ENCODE results near the gene NDC1. TPM values are rescaled to one million over a fixed set of nuclear protein-coding genes. Genes with fewer than 3 reads are reported as not detected.
"Not testable (repeated sequence)": the region's sequence is repeated elsewhere in the genome, so short reads cannot be mapped to it uniquely, and the experiment has no call there.

The NDC1 gene
- polyA plus RNA-seq (ENCODE audit: insufficient read length in 12 of 12): 10 to 100 TPM in 10 of 12 donors, 1 to 10 TPM in 1, not detected in 1; 9.1 to 17.2 (median 13.8) TPM
- long read RNA-seq, donor 1, full-length matches to known transcripts: 1 of 8 reads
- long read RNA-seq, donor 1, partial matches to known transcripts: 7 of 8 reads
- long read RNA-seq, donor 1, other reads (novel, unspliced or antisense): 0 of 8 reads
- long read RNA-seq, donor 2, full-length matches to known transcripts: 1 of 1 reads
- long read RNA-seq, donor 2, partial matches to known transcripts: 0 of 1 reads
- long read RNA-seq, donor 2, other reads (novel, unspliced or antisense): 0 of 1 reads
- long read RNA-seq, donor 3: 0 reads
- long read RNA-seq, donor 4, full-length matches to known transcripts: 2 of 2 reads
- long read RNA-seq, donor 4, partial matches to known transcripts: 0 of 2 reads
- long read RNA-seq, donor 4, other reads (novel, unspliced or antisense): 0 of 2 reads
- long read RNA-seq, donor 5, full-length matches to known transcripts: 3 of 3 reads
- long read RNA-seq, donor 5, partial matches to known transcripts: 0 of 3 reads
- long read RNA-seq, donor 5, other reads (novel, unspliced or antisense): 0 of 3 reads
- long read RNA-seq, donor 6, full-length matches to known transcripts: 1 of 1 reads
- long read RNA-seq, donor 6, partial matches to known transcripts: 0 of 1 reads
- long read RNA-seq, donor 6, other reads (novel, unspliced or antisense): 0 of 1 reads
- long read RNA-seq, donor 7: 0 reads
- long read RNA-seq, donor 8, full-length matches to known transcripts: 1 of 1 reads
- long read RNA-seq, donor 8, partial matches to known transcripts: 0 of 1 reads
- long read RNA-seq, donor 8, other reads (novel, unspliced or antisense): 0 of 1 reads
- long read RNA-seq, donor 9: 0 reads
- long read RNA-seq, donor 10, full-length matches to known transcripts: 1 of 1 reads
- long read RNA-seq, donor 10, partial matches to known transcripts: 0 of 1 reads
- long read RNA-seq, donor 10, other reads (novel, unspliced or antisense): 0 of 1 reads
- long read RNA-seq, donor 11, full-length matches to known transcripts: 4 of 4 reads
- long read RNA-seq, donor 11, partial matches to known transcripts: 0 of 4 reads
- long read RNA-seq, donor 11, other reads (novel, unspliced or antisense): 0 of 4 reads

DNA sequence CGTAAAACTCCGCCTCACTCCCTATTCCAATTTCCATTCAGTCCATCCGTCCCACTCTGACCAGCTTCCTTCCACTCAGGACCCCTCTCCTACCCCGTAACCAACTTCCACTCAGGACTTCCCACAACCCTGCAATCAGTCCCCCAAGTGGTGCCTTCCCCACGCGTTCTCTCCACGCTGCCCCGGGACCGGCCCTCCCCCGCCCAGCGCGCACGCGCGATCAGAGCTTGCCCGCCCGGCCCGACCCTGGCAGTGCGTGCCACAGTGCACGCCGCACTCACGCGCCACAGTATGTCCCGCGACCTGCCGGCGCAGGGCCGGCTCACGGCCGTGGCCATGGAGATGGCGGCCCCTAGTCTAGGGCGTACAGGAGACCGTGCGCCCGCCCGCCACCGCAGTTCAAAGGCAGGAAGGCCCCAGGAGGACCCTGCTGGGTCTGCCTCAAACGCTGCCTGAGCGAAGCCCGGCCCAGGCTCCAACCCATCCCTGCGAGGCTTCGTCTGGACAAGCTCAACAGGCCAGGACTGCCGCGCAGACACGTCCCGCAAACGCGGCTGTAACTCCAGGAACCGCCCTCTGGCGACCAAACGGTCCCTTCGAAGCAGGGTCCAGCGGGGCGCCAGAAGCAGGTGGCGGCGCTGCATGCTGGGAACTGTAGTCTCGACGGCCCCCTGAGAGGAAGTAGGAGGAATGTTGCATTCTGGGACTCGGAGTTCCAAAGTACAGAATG lies at the start of gene NDC1:
NDC1 (minus strand) TSS at position 373 of the 730 bp plus-strand sequence; CDS start at position 338, 35 bp downstream.
- peak; percentile 96 for DNase-seq

DNA sequence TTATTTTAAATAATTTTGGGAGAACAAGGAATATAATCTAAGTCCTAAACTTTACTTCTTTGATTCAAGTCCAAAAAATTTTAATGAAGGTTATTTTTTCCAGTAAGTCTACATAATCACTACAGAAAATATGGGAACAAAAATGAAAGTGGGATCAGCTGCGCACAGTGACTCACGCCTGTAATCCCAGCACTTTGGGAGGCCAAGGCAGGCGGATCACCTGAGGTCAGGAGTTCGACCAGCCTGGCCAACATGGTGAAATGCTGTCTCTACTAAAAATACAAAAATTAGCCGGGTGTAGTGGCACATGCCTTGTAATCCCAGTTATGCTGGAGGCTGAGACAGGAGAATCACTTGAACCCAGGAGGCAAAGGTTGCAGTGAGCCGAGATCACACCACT lies 45.5 kb upstream of the NDC1 start:
- not testable (repeated sequence) for DNase-seq

GRCh38 chr1:53881853-53882252 lies 43.8 kb upstream of the NDC1 start:
- not testable (repeated sequence) for DNase-seq

DNA sequence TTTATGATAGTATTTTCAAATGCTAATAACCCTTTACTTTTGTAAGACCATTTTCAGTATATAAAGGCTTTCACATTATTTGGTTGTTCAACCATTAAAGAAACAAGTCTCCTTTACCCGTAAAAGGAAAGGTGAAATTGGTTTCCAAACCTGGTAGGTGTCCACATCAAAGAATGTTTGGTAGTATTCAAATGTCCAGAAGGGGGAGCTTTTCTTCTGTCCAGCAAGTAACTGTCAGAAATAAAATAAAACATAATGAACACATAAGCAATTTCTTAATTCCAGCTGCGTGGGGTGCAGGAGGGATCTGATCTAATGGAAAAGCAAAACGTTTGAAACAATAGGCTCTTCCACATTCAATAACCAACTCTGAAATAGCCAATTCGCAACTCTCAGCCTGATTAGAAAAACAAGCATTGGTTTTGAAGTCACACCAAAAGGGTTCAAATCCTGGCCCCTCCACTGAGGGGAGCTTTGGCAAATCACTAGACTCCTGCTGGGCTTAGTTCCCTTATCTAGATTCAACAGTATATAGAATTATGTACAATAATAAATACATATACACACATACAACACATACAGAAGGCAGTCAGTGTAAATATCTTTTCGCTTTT lies 40.5 kb upstream of the NDC1 start:
- peak; percentile 25 for DNase-seq

GRCh38 chr1:53875150-53875549 lies 37.1 kb upstream of the NDC1 start:
- DNase-seq: not testable (repeated sequence)

DNA sequence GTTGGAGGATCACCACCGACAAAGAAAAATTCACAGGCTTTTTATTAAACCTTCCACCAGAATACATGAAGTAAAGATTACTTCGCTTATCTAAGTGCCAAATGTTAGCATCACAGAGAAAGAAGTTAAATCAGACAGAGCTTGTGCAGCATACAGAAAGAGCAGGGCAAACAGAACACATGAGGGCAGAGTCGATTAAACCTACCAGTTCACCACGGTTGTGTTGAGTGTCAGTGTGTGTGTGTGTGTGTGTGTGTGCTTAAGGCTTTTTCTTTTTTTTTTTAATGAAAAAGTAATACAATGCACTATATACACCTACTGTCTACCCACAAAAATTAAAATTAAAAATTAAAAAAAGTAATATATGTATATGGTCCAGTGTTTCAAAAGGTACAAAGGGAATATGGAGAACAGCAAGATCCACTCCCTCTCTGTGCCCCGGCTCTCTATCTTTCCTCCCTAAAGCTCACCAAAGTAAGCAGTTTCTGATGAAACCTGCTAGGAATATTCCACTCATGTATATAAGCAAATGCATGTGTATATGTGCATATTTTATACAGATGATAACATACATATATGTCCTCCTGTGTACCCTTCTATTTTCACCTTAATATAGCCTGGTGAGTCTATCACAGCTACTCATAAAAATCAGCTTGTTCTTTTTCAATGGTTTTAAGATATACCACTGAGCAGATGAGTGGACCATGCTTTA lies 33.8 kb upstream of the NDC1 start:
- DNase-seq: no peak

GRCh38 chr1:53871221-53871620 lies 33.1 kb upstream of the NDC1 start:
- DNase-seq: no peak

DNA sequence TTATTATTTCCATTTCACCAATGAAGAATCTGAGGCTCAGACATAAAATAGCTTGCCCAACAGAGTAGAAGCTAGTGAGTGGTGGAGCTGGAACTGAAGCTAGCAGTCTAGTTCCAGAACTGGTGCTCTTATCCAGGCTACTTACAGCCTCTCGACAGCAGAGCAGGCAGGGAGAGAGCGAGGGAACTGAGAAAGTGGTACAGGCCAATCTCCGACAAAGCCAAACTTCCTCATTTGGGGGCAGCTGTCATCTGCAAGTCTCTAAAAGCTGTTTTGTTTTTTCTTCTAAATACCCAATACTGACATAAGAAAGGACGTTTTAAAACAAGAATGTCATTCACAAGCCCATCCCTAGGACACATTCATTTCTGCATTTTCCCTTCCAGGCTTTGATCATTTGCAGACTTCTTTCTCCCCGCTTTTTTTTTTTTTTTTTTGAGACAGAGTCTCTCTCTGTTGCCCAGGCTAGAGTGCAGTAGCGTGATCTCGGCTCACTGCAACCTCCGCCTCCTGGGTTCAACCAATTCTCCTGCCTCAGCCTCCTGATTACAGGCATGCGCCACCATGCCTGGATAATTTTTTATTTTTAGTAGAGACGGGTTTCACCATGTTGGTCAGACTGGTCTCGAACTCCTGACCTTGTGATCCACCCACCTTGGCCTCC lies 31.5 kb upstream of the NDC1 start:
- no peak for DNase-seq

DNA sequence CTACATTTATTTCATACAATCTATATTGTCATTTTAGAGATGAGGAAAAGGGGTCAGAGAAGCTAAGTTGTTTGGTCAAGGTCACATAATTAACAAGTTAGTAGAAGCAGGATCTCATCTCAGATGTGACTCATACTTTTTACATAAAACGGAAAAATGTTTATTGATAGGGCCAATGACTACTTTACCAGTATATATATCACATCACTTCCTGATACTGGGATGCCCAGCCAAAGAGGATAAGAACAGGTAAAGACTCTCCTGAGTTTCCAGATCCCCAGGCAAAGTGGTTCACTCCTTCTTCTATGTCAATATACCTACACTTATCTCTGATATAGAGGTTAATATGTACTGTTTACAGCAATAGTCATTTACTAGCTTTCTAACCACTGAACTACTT lies 30.5 kb upstream of the NDC1 start:
- DNase-seq: no peak

- no peak for DNase-seq
Measured at GRCh38 chr1:53862507-53862906, 24.4 kb upstream of the NDC1 start.

DNA sequence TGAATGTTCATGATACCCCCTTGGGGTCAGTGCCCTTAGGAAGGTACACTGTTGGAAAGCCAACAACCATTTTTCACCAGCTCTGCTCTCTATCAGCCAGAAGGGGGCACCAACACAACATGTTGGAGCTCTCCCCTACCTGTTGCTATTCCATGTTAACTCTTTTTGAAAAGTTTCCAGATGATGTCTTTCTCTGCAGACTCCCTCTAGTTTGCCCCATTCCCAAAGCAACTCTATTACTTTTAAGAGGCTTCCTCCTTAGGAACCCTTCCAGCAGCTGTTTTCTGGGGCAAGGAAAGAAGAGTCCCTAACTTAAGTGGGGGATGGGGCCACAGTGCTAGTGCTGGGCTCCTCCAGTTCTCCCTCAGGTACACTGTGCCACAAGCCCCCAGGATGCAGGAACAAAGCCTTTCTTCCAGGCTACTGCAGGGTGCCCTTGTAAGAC lies 22.9 kb upstream of the NDC1 start:
- peak; percentile 45 for DNase-seq

DNA sequence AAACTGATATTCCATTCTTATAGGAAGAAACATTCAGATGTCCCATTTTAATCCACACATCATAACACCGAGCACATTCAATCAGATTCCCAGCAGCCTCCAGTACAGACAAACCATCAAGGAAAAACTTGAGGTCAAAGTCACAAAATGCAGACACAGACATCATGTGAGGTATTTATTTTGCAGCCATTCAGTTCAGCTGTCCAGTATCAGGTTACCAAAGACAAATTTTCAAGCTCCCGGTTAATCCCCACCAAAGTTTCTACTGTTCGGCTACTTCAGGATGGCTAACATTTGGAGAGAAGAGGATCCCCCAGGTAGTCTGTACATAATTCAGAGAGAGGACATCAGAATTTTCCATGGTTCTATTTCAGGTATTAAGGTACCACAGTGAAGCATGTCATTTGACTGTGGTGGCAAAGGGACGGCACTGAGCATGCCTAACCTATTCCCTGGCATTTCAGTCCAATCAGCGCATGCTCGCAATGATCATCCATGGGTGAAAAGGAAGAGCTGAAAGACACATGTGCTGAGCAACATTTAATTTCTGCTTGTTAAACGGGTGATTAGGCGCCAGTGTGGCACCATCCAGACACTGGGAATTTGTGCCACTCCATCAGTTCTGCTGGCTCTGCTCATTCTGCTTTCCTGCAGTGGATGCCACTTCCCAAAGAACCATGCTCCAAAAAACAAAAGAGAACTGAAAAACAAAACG lies 13.6 kb upstream of the NDC1 start:
- DNase-seq: no peak

DNA sequence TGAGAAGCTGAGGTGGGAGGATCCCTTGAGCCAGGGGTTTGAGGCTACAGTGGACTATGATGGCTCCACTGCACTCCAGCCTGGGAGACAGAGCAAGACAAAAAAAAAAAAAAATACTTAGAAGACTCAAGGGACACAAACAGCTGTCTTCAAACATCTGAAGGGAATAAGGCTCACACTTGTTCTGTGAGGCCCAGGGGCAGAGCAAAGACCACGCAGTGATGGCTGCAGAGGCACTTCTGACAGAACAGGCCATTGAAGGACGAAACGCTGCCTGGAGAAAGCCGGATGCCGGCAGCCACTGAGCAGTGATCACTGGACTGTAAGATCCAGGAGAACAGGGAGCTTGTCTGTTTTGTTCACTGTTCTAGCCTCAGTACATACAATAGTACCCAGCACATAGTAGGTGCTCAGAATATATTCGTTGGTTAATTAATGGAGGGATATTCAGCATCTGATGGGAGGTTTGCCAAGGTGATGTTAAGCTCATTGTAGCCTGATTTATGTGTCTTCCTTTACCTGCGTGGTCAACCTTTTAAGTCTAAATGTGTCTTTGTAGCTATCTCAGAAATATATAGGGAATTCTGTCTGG lies 12.1 kb upstream of the NDC1 start:
- no peak for DNase-seq

GRCh38 chr1:53847980-53848379 lies 9.9 kb upstream of the NDC1 start:
- DNase-seq: no peak

GRCh38 chr1:53842347-53842746 lies 4.3 kb upstream of the NDC1 start:
- no peak for DNase-seq

GRCh38 chr1:53838654-53838974 lies 518 bp upstream of the NDC1 start:
- DNase-seq: no peak

GRCh38 chr1:53837646-53837923 lies 511 bp downstream of the NDC1 start:
- DNase-seq: no peak

GRCh38 chr1:53835491-53835890 lies 2.6 kb downstream of the NDC1 start:
- DNase-seq: no peak

- DNase-seq: no peak
Measured at GRCh38 chr1:53834776-53835175, 3.3 kb downstream of the NDC1 start.
